ENCODE results near the gene TMPO.

Gene TMPO

GRCh38 chr12:98516111-98516873 is 902 bp downstream of the TMPO start:
- TF ChIP-seq, protein P1, sequence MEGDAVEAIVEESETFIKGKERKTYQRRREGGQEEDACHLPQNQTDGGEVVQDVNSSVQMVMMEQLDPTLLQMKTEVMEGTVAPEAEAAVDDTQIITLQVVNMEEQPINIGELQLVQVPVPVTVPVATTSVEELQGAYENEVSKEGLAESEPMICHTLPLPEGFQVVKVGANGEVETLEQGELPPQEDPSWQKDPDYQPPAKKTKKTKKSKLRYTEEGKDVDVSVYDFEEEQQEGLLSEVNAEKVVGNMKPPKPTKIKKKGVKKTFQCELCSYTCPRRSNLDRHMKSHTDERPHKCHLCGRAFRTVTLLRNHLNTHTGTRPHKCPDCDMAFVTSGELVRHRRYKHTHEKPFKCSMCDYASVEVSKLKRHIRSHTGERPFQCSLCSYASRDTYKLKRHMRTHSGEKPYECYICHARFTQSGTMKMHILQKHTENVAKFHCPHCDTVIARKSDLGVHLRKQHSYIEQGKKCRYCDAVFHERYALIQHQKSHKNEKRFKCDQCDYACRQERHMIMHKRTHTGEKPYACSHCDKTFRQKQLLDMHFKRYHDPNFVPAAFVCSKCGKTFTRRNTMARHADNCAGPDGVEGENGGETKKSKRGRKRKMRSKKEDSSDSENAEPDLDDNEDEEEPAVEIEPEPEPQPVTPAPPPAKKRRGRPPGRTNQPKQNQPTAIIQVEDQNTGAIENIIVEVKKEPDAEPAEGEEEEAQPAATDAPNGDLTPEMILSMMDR (IDR thresholded peaks at IDR 0.05; ENCODE audit: poor library complexity, severe bottlenecking) = peak; percentile 89
- ATAC-seq (ENCODE audit: low read depth) = peak; percentile 52
- peak; percentile 82 for DNase-seq (ENCODE audit: low spot score)
- H3K27me3 ChIP-seq (ENCODE audit: insufficient read depth, poor library complexity, severe bottlenecking) = no peaks in the 10 kb centered on the region
- peaks cover 8% of the 10 kb centered on the region for H3K4me1 ChIP-seq (ENCODE audit: insufficient read depth, poor library complexity, severe bottlenecking)
- no peaks in the 10 kb centered on the region for H3K9me3 ChIP-seq (ENCODE audit: severe bottlenecking)
- peak overlapping the region; percentile 80 for H3K4me3 ChIP-seq (ENCODE audit: severe bottlenecking)
- peaks cover 28% of the 10 kb centered on the region for H3K36me3 ChIP-seq (ENCODE audit: low read depth)
- peak overlapping the region; percentile 96 for H3K27ac ChIP-seq (ENCODE audit: poor library complexity, severe bottlenecking)

DNA sequence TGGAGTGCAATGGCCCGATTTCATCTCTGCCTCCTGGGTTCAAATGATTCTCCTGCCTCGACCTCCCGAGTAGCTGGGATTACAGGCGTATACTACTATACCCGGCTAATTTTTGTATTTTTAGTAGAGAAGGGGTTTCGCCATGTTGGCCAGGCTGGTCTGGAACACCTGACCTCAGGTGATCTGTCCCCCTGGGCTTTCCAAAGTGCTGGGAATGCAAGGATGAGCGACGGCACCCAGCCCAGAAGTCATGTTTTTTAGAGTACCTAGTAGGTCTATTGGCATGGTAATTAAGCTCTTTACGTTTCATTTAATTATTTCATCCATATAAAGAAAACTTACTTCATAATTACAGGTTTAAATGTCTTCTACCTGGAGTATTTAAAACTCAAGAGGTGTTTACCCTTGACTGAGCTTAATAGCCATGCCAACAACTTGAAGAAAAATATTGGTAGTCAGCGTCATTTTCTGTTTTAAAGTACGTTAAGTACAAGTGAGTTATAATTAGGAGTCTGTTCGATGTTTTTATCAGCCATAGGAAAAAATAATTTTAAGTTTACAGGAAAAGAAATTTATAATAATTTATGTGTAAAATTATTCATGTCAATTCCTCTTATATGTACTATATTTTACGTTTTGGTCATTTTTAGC is 4.0 kb downstream of the TMPO start:
- Histone ChIP-seq H3K27me3 (ENCODE audit: insufficient read depth, poor library complexity, severe bottlenecking) (no peaks in the 10 kb centered on the region), H3K4me1 (ENCODE audit: insufficient read depth, poor library complexity, severe bottlenecking) (no peaks in the 10 kb centered on the region), H3K36me3 (ENCODE audit: low read depth) (peaks cover 59% of the 10 kb centered on the region), H3K27ac (ENCODE audit: poor library complexity, severe bottlenecking) (no peak overlapping the region), H3K4me3 (ENCODE audit: severe bottlenecking) (no peak overlapping the region), H3K9me3 (ENCODE audit: severe bottlenecking) (no peaks in the 10 kb centered on the region)
- DNase-seq (ENCODE audit: low spot score) (no peak), ATAC-seq (ENCODE audit: low read depth) (no peak)
- TF ChIP-seq, protein P1 (IDR thresholded peaks at IDR 0.05; ENCODE audit: poor library complexity, severe bottlenecking) = no peak

DNA sequence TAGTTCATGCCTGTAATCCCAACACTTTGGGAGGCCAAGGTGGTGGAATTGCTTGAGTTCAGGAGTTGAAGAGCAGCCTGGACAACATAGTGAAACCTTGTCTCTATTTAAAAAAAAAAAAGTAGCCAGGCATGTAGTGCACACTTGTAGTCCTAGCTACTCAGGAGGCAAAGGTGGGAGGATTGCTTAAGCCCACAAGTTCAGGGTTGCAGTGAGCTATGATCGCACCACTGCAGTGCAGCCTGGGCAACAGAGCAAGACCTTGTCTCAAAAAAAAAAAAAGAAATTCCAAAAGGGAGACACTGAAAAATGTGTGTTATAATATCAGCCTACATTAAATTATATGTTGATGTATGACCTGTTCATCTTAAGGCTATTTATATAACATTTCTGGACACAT is 14.7 kb downstream of the TMPO start:
- H3K27ac ChIP-seq (ENCODE audit: poor library complexity, severe bottlenecking) = no peak overlapping the region
- H3K27me3 ChIP-seq (ENCODE audit: insufficient read depth, poor library complexity, severe bottlenecking) = no peaks in the 10 kb centered on the region
- ATAC-seq (ENCODE audit: low read depth) = no peak
- H3K9me3 ChIP-seq (ENCODE audit: severe bottlenecking) = no peaks in the 10 kb centered on the region
- TF ChIP-seq, protein P1 (IDR thresholded peaks at IDR 0.05; ENCODE audit: poor library complexity, severe bottlenecking) = no peak
- no peak overlapping the region for H3K4me3 ChIP-seq (ENCODE audit: severe bottlenecking)
- DNase-seq (ENCODE audit: low spot score) = no peak
- H3K4me1 ChIP-seq (ENCODE audit: insufficient read depth, poor library complexity, severe bottlenecking) = no peaks in the 10 kb centered on the region
- peaks cover 89% of the 10 kb centered on the region for H3K36me3 ChIP-seq (ENCODE audit: low read depth)

- Histone ChIP-seq H3K27me3 (ENCODE audit: insufficient read depth, poor library complexity, severe bottlenecking) (no peaks in the 10 kb centered on the region), H3K27ac (ENCODE audit: poor library complexity, severe bottlenecking) (no peak overlapping the region), H3K36me3 (ENCODE audit: low read depth) (peaks cover 96% of the 10 kb centered on the region), H3K4me1 (ENCODE audit: insufficient read depth, poor library complexity, severe bottlenecking) (no peaks in the 10 kb centered on the region), H3K4me3 (ENCODE audit: severe bottlenecking) (no peak overlapping the region), H3K9me3 (ENCODE audit: severe bottlenecking) (no peaks in the 10 kb centered on the region)
- ATAC-seq (ENCODE audit: low read depth) = peak; percentile 73
- no peak for DNase-seq (ENCODE audit: low spot score)
- TF ChIP-seq, protein P1 (IDR thresholded peaks at IDR 0.05; ENCODE audit: poor library complexity, severe bottlenecking) = peak; percentile 76
These were observed 17.4 kb downstream of the TMPO start for GRCh38 chr12:98532687-98533304.

Measured in RWPE2 (cell line).